ENCODE measurements around the gene HS3ST4.

DNA sequence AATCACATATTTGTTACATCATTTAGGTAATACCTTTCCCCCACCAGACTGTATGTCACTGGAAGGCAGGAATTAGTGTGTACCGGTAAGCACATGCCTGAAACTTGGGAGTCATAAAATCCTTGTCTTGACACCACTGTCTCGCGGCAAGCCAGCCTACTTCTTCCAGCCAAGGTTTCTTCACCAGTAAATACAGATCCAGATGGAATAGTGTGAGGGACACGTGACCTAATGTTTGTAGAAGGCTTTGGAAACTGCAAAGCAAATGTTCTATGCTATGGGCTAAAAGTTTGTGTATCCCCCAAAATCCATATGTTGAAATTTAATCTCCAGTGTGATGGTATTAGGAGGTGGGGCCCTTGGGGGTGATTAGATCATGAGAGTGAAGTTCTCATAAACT lies 126.1 kb downstream of the HS3ST4 start:
- TF ChIP-seq CTCF (IDR thresholded peaks at IDR 0.05) (no peak), POLR2A (IDR thresholded peaks at IDR 0.05) (no peak), POLR2AphosphoS5 (IDR thresholded peaks at IDR 0.05) (no peak)
